ENCODE results near the gene LUZP2. TPM values are rescaled to one million over a fixed set of nuclear protein-coding genes. Genes with fewer than 3 reads are reported as not detected.

LUZP2 gene
- total RNA-seq, 3 donors from 2014 or later, result not detected

GRCh38 chr11:25094085-25094802 lies 597.4 kb downstream of the LUZP2 start:
- Mint-ChIP-seq H3K27me3 (ENCODE audit: low read depth) (no peaks in the 10 kb centered on the region), H3K36me3 (ENCODE audit: insufficient read depth) (no peaks in the 10 kb centered on the region), H3K4me1 (ENCODE audit: low read depth) (no peaks in the 10 kb centered on the region), H3K4me3 (no peak overlapping the region), H3K9me3 (peaks cover 3% of the 10 kb centered on the region)
- DNase-seq (no peak), ATAC-seq (no peak)

GRCh38 chr11:25119416-25119815 lies 622.6 kb downstream of the LUZP2 start:
- no peak for DNase-seq
- no peak for ATAC-seq

More at GRCh38 chr11:25119416-25119815, 622.6 kb downstream of the LUZP2 start:
- H3K9me3 Mint-ChIP-seq, result peaks cover 3% of the 10 kb centered on the region
- no peaks in the 10 kb centered on the region for H3K36me3 Mint-ChIP-seq (ENCODE audit: insufficient read depth)
- H3K4me1 Mint-ChIP-seq (ENCODE audit: low read depth), result no peaks in the 10 kb centered on the region
- H3K4me3 Mint-ChIP-seq, result no peak overlapping the region
- H3K27me3 Mint-ChIP-seq (ENCODE audit: low read depth), result no peaks in the 10 kb centered on the region

Data from activated T-cell treated with anti-CD3 and anti-CD28 coated beads, Interleukin-2, amount 50 U/mL, for 4 hours (primary cell).